ENCODE data around the gene PLAAT5.
"Not testable (repeated sequence)": the region's sequence is repeated elsewhere in the genome, so short reads cannot be mapped to it uniquely, and the experiment has no call there.

PLAAT5 gene

GRCh38 chr11:63476618-63477017, 14.3 kb downstream of the PLAAT5 start:
- no peak for DNase-seq

GRCh38 chr11:63472372-63472771, 18.6 kb downstream of the PLAAT5 start:
- no peak for DNase-seq

- no peak for DNase-seq
Measured at GRCh38 chr11:63470311-63470710, 20.7 kb downstream of the PLAAT5 start.

DNA sequence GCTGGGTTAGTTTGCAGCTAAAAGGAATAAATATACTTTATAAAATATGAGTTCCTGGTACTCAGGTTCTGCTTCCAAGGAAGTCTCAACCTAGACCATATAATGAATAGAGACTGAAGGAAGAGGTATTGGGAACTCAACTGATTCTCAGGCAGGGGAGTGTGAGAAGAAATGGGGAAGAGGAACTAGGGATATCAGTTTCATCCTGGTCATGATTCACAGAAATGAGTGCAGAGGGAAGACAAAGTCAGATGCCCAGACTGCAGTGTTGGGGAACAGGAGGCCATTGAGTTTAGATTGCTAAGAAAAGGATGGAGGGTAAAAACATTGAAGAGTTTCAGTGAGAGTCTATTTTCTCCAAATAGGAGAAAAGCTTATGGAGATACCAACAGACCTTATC, 28.8 kb downstream of the PLAAT5 start:
- no peak for DNase-seq

- DNase-seq = no peak
Measured at GRCh38 chr11:63459586-63459985, 31.4 kb downstream of the PLAAT5 start.

DNA sequence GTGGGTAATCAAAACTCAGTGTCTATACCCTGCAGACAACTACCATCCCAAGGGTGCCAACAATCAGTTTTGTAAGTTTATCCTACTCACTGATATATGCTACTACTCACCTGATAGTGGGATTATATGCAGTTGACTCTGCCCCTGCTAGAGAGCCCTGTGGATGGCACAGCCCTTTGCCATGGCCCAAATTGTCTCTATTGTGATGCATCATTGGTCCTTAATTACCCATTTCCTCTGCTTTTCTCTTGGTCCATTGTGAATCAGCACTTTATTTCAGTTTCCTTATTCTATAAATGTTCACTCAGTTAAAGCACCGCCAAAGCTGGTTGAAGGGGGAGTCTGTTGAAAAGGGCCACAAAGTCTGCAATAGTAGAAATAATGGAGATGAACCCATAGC, 42.3 kb downstream of the PLAAT5 start:
- DNase-seq = no peak

DNA sequence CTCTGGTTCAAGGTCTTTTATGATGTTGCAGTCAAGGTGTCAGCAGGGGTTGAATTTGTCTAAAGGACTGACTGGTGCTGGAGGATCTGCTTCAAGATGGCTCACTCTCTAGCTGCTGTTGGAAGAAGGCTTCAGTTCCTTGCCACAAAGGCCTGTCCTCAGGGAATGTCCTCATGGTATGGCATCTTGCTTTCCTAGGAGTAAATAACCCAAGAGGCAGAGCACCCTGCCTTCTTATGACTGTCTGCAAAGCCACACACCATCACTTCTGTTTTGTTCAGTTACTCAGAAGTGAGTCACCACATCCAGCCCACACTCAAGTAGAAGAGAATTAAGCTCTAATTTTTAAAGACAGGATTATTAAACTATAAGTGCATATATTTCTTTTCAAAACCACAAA, 45.2 kb downstream of the PLAAT5 start:
- no peak for DNase-seq

DNA sequence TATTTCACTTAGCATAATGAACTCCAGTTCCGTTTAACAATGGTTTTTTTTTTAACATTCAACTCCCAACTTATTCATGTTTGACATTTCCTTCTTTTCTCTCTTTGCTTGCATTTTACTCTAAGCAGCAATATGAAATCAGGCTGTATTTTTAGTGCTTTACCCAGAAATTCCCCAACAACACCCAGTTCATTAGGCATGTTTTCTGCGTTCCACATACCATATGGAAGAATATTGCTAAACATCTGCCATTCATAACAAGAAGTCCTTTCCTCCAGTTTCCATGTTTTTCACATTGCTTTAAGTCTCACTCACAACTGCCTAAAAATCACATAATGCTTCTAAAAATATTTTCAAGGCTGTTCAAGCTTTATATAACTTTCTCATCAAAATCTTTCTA, 45.8 kb downstream of the PLAAT5 start:
- DNase-seq = no peak

- DNase-seq = no peak
Measured at GRCh38 chr11:63444160-63444559, 46.8 kb downstream of the PLAAT5 start.

DNA sequence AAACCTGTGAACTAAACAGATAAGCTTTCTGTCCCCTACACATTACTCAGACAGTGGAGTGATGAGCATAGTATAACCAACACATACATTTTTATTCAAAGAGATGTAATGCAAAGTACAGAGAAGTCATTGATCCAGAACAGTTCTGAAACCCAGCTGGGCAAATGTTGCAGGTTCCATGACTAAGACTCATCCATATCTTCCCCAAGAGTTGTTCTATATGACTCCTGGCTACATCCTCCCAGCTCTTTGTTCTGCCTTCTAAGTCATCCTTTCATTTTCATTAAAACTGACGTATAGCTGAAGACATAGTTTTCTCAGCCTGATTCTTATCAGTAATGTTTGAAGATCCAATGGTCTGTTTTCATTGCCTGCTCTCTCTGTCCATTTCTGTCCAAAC, 47.3 kb downstream of the PLAAT5 start:
- no peak for DNase-seq

GRCh38 chr11:63435831-63436230, 55.1 kb downstream of the PLAAT5 start:
- not testable (repeated sequence) for DNase-seq

DNA sequence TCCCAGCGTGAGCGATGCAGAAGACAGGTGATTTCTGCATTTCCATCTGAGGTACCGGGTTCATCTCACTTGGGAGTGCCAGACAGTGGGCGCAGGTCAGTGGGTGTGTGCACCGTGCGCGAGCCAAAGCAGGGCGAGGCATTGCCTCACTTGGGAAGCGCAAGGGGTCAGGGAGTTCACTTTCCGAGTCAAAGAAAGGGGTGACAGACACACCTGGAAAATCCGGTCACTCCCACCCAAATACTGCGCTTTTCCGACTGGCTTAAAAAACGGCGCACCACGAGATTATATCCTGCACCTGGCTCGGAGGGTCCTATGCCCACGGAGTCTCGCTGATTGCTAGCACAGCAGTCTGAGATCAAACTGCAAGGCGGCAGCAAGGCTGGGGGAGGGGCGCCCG, 55.6 kb downstream of the PLAAT5 start:
- DNase-seq = not testable (repeated sequence)

DNA sequence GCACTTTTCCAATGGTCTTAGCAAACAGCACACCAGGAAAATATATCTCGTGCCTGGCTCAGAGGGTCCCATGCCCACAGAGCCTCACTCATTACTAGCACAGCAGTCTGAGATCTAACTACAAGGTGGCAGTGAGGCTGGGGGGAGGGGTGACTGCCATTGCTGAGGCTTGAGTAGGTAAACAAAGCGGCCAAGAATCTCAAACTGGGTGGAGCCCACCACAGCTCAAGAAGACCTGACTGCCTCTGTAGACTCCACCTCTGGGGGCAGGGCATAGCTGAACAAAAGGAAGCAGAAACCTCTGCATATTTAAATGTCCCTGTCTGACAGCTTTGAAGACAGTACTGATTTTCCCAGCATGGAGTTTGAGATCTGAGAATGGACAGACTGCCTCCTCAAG, 60.2 kb downstream of the PLAAT5 start:
- DNase-seq = not testable (repeated sequence)

DNA sequence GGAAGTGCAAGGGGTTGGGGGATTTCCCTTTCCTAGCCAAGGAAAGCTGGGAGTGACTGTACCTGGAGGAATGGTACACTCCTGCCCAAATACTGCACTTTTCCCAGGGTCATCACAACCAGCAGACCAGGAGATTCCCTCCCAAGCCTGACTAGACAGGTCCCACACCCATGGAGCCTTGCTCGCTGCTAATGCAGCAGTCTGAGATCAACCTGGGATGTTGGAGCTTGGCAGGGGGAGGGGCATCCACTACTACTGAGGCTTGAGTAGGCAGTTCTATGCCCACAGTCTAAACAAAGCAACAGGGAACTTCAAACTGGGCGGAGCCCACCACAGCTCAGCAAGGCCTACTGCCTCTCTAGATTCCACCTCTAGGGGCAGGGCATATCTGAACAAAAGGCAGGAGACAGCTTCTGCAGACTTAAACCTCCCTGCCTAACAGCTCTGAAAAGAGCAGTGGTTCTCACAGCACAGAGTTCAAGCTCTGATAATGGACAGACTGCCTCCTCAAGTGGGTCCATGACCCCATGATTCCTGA, 62.9 kb downstream of the PLAAT5 start:
- DNase-seq = no peak

DNA sequence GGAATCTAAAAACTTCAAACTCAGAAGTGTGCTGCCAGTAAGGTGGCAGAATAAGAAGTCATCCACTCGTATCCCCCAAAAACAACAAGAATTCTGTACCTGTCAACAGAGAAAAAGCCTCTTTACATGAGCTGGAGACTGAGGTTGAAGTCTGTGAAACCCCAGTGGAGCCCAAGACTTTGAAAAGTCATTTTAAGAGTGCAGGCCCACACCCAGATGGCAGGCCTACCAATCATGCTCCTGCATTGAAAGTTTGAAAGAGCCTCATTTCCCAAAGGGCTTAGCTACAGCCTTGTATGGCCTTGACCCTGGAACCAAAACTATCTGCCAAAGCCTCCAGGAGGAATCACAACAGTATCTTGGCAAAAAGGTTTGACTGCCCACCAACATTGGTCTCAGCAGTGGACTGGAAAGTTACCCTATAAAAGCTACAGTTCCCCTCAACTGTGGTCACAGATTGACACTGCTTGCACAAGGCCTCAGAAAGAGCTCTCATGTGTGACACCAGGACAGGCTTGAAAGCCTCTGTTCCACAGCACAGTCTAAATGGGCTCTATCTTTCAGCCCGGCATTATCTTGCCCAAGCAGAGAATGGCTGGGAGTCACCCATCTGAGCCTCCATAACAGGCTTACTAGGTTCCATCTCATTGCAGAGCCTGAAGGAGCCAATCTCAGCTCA, 73.7 kb downstream of the PLAAT5 start:
- DNase-seq = no peak

All from activated CD4-positive, CD25-positive, alpha-beta regulatory T cell (primary cell).